Upper lobe of right lung (tissue), 1 donor: Measurements from ENCODE around the gene RHO. TPM values are rescaled to one million over a fixed set of nuclear protein-coding genes. Genes with fewer than 3 reads are reported as not detected.
A peak's percentile ranks its signal among the peaks of the same experiment; 100 is the strongest.
"Not testable (repeated sequence)": the region's sequence is repeated elsewhere in the genome, so short reads cannot be mapped to it uniquely, and the experiment has no call there.

Experiments used
- ATAC-seq: fragments of 200-7000 bp; cut with Tn5 transposase; one replicate; pipeline ENCODE4 v1.9.1; 2020; ENCODE audit warnings: mild to moderate bottlenecking, moderate library complexity
- DNase-seq: peaks from one replicate; pipeline ENCODE4 v3.0.0-alpha.2; 2020
- H3K27ac ChIP-seq: fragments of 200-600 bp; one replicate; pipeline ENCODE4 v1.8.0; 2022
- H3K27me3 ChIP-seq: fragments of 200-600 bp; one replicate; pipeline ENCODE4 v1.8.0; 2022; ENCODE audit warnings: mild to moderate bottlenecking
- H3K36me3 ChIP-seq: fragments of 200-600 bp; one replicate; pipeline ENCODE4 v1.8.0; 2022
- H3K4me1 ChIP-seq: fragments of 200-600 bp; one replicate; pipeline ENCODE4 v1.8.0; 2022
- H3K4me3 ChIP-seq: fragments of 200-600 bp; one replicate; pipeline ENCODE4 v1.8.0; 2022; ENCODE audit warnings: mild to moderate bottlenecking
- H3K9me3 ChIP-seq: fragments of 200-600 bp; one replicate; pipeline ENCODE4 v1.8.0; 2022
- CTCF ChIP-seq: fragments of 200-600 bp; IDR thresholded peaks from one replicate; pipeline ENCODE4 v1.8.0; 2022; ENCODE audit warnings: antibody characterized with exemption
- intact Hi-C: fragments of 100-400 bp; cut with DNase I; formaldehyde crosslinking; loops from one replicate; pipeline ENCODE4 v1.11.0; 2022
- total RNA-seq: library from RNA; stranded (reverse); fragmentation: NEBNext Ultra II Directional; extraction: Animal tissue kit (Norgen Biotek cat#: 25700); gene quantifications from one replicate; pipeline ENCODE4 v1.2.1, GENCODE V29; 2021
- donor health status: DM: no; HTN: yes; CAD: no; lungs with severe emphysema.

Gene RHO
- total RNA-seq, 1 donor from 2014 or later = not detected

- Histone ChIP-seq H3K9me3 (no peaks in the 10 kb centered on the region), H3K27ac (no peak overlapping the region), H3K27me3 (no peaks in the 10 kb centered on the region), H3K4me3 (no peak overlapping the region), H3K36me3 (peaks cover 10% of the 10 kb centered on the region), H3K4me1 (no peaks in the 10 kb centered on the region)
- intact Hi-C loops = no loop called here
- ATAC-seq = no peak
- peak; percentile 43 for DNase-seq
- no peak for TF ChIP-seq CTCF
Measured at GRCh38 chr3:129514563-129514962, 13.9 kb upstream of the RHO start.

GRCh38 chr3:129515108-129515820, 13.2 kb upstream of the RHO start:
- H3K27me3 ChIP-seq, intact Hi-C loops, H3K27ac ChIP-seq, H3K4me1 ChIP-seq, H3K4me3 ChIP-seq, ATAC-seq, H3K9me3 ChIP-seq: not testable (repeated sequence)
- DNase-seq = peak; percentile 56
- peaks cover 10% of the 10 kb centered on the region for H3K36me3 ChIP-seq

- ATAC-seq, H3K27ac ChIP-seq, H3K27me3 ChIP-seq, intact Hi-C loops, H3K9me3 ChIP-seq, DNase-seq, H3K4me3 ChIP-seq, H3K4me1 ChIP-seq: not testable (repeated sequence)
- H3K36me3 ChIP-seq = peaks cover 10% of the 10 kb centered on the region
Measured at GRCh38 chr3:129515821-129516432, 12.5 kb upstream of the RHO start.

GRCh38 chr3:129517516-129517915, 10.9 kb upstream of the RHO start:
- TF ChIP-seq CTCF = no peak
- Histone ChIP-seq H3K9me3 (no peaks in the 10 kb centered on the region), H3K4me3 (no peak overlapping the region), H3K4me1 (no peaks in the 10 kb centered on the region), H3K36me3 (peaks cover 5% of the 10 kb centered on the region), H3K27ac (no peak overlapping the region), H3K27me3 (no peaks in the 10 kb centered on the region)
- intact Hi-C loops = no loop called here
- DNase-seq (peak; percentile 53), ATAC-seq (no peak)

GRCh38 chr3:129518038-129518561, 10.3 kb upstream of the RHO start:
- Histone ChIP-seq H3K4me1 (no peaks in the 10 kb centered on the region), H3K27ac (no peak overlapping the region), H3K4me3 (no peak overlapping the region), H3K9me3 (no peaks in the 10 kb centered on the region), H3K27me3 (no peaks in the 10 kb centered on the region), H3K36me3 (no peaks in the 10 kb centered on the region)
- intact Hi-C loops = no loop called here
- TF ChIP-seq CTCF = no peak
- DNase-seq = peak; percentile 46
- no peak for ATAC-seq

- H3K27ac ChIP-seq = no peak overlapping the region
- H3K4me1 ChIP-seq = no peaks in the 10 kb centered on the region
- H3K27me3 ChIP-seq = no peaks in the 10 kb centered on the region
- intact Hi-C loops = no loop called here
- H3K9me3 ChIP-seq = no peaks in the 10 kb centered on the region
- no peaks in the 10 kb centered on the region for H3K36me3 ChIP-seq
- no peak for ATAC-seq
- DNase-seq = peak; percentile 51
- no peak overlapping the region for H3K4me3 ChIP-seq
- no peak for TF ChIP-seq CTCF
Measured at GRCh38 chr3:129518581-129518980, 9.9 kb upstream of the RHO start.
